MM.1S (cell line): ENCODE data around the gene LTBP4.

Experiments used
- DNase-seq: peaks from one replicate; pipeline ENCODE4 v3.0.0-alpha.2; 2015
- H2AFZ ChIP-seq: fragments of 300-600 bp; sonication (generic); 2 replicates; pipeline ENCODE4 v1.6.0; 2016; ENCODE audit warnings: antibody characterized with exemption, low read length
- H3F3A ChIP-seq: fragments of 300-600 bp; sonication (generic); 2 replicates; pipeline ENCODE4 v1.6.1; 2016; ENCODE audit warnings: mild to moderate bottlenecking, antibody characterized with exemption, low read length, moderate library complexity, mixed read lengths; ENCODE audit not compliant: insufficient read depth
- H3K27ac ChIP-seq: fragments of 300-600 bp; sonication (generic); 2 replicates; pipeline ENCODE4 v1.5.1; 2016; ENCODE audit warnings: mild to moderate bottlenecking, low read length
- H3K27me3 ChIP-seq: fragments of 300-600 bp; sonication (generic); replicated peaks from 2 replicates; pipeline ENCODE4 v1.6.0; 2016; ENCODE audit warnings: low read length; ENCODE audit not compliant: insufficient read depth
- H3K36me3 ChIP-seq: fragments of 300-600 bp; sonication (generic); replicated peaks from 2 replicates; pipeline ENCODE4 v1.6.1; 2016; ENCODE audit warnings: mild to moderate bottlenecking, low read length, mixed read lengths; ENCODE audit not compliant: insufficient read depth
- H3K4me1 ChIP-seq: fragments of 300-600 bp; sonication (generic); 2 replicates; pipeline ENCODE4 v1.6.1; 2016; ENCODE audit warnings: low read length, mixed read lengths
- H3K4me2 ChIP-seq: fragments of 300-600 bp; sonication (generic); 2 replicates; pipeline ENCODE4 v1.6.0; 2016; ENCODE audit warnings: low read depth, low read length
- H3K4me3 ChIP-seq: fragments of 300-600 bp; sonication (generic); 2 replicates; pipeline ENCODE4 v1.5.1; 2016; ENCODE audit warnings: low read length, mixed read lengths
- H3K79me2 ChIP-seq: fragments of 300-600 bp; sonication (generic); 2 replicates; pipeline ENCODE4 v1.6.1; 2016; ENCODE audit warnings: mixed run types, low read length, mixed read lengths
- H3K9ac ChIP-seq: fragments of 300-600 bp; sonication (generic); 2 replicates; pipeline ENCODE4 v1.6.1; 2016; ENCODE audit warnings: low read length, mixed read lengths
- H3K9me2 ChIP-seq: fragments of 300-600 bp; sonication (generic); replicated peaks from 2 replicates; pipeline ENCODE4 v1.6.1; 2016; ENCODE audit warnings: mild to moderate bottlenecking, low read length, mixed read lengths; ENCODE audit not compliant: insufficient read depth
- H3K9me3 ChIP-seq: fragments of 300-600 bp; sonication (generic); replicated peaks from 2 replicates; pipeline ENCODE4 v1.6.1; 2016; ENCODE audit warnings: mild to moderate bottlenecking, low read length, mixed read lengths; ENCODE audit not compliant: insufficient read depth
- H4K20me1 ChIP-seq: fragments of 300-600 bp; sonication (generic); 2 replicates; pipeline ENCODE4 v1.6.1; 2016; ENCODE audit warnings: mild to moderate bottlenecking, low read length, moderate library complexity, mixed read lengths; ENCODE audit not compliant: insufficient read depth
- CTCF ChIP-seq: fragments of 300-600 bp; sonication (generic); IDR thresholded peaks from 2 replicates; pipeline ENCODE4 v1.5.1; 2016; ENCODE audit warnings: antibody characterized with exemption, low read length, mixed read lengths
- EZH2 ChIP-seq: fragments of 300-600 bp; sonication (generic); optimal IDR thresholded peaks from 2 replicates; pipeline ENCODE3; 2017; ENCODE audit warnings: low read depth, mild to moderate bottlenecking, antibody characterized with exemption, low read length, mixed read lengths
- EZH2phosphoT487 ChIP-seq: fragments of 300-600 bp; sonication (generic); IDR thresholded peaks from 2 replicates; pipeline ENCODE4 v1.6.1; 2018; ENCODE audit warnings: antibody characterized with exemption, low read length

Gene LTBP4

GRCh38 chr19:40663695-40664692 is 62.8 kb downstream of the LTBP4 start:
- no peak overlapping the region for H3K27ac ChIP-seq
- H3K27me3 ChIP-seq = peaks cover 11% of the 10 kb centered on the region
- TF ChIP-seq EZH2 = no peak
- no peak for TF ChIP-seq CTCF
- no peak for TF ChIP-seq EZH2phosphoT487
- H3K36me3 ChIP-seq = no peaks in the 10 kb centered on the region
- no peaks in the 10 kb centered on the region for H3K4me1 ChIP-seq
- H3K9me3 ChIP-seq = no peaks in the 10 kb centered on the region
- no peaks in the 10 kb centered on the region for H3K9me2 ChIP-seq
- H3F3A ChIP-seq = no peaks in the 10 kb centered on the region
- no peak overlapping the region for H3K9ac ChIP-seq
- H2AFZ ChIP-seq = peak overlapping the region; percentile 88
- no peak for DNase-seq
- no peaks in the 10 kb centered on the region for H3K79me2 ChIP-seq
- H3K4me3 ChIP-seq = peak overlapping the region; percentile 71
- peak overlapping the region; percentile 93; the same call in 1 of the 2 replicates for H3K4me2 ChIP-seq
- H4K20me1 ChIP-seq = no peaks in the 10 kb centered on the region

DNA sequence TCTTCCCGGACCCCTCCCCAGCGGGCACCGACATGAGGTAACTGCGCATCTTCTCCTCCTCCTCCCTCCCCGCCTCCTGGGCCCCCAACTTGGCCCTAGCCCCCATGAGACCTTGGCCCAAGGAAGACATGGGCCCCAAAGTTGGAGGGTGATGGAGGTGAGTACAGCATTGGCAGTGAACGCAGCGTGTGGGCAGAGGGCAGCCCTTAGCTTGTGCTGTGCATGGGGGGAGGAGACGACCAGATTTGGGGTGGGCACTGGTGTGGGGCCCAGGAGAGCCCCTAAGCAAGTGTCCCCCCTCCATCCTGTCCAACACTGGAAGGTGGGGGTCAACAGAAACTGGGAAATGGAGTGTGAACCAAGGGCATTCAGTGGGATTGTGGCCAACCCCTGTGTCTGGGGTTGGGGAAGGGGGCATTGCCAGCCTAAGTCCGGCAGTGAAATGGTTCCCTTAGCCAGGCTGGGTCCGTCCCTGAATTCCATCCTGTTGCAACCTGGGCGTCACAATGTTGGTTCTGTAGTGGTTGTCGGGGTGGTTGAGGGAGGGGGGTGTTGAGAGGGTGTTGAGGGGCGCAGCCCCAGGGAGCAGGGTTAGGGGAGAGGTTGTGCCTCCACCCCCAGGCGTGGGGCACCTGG is 65.8 kb downstream of the LTBP4 start:
- Histone ChIP-seq H3K4me3 (no peak overlapping the region), H3K9me2 (no peaks in the 10 kb centered on the region), H3K9me3 (no peaks in the 10 kb centered on the region), H3K27me3 (peaks cover 5% of the 10 kb centered on the region; the same call in 1 of the 2 replicates), H3K9ac (no peak overlapping the region), H3K4me1 (no peaks in the 10 kb centered on the region), H3K27ac (no peak overlapping the region), H3F3A (no peaks in the 10 kb centered on the region), H3K36me3 (no peaks in the 10 kb centered on the region), H2AFZ (no peak overlapping the region), H3K79me2 (no peaks in the 10 kb centered on the region), H4K20me1 (no peaks in the 10 kb centered on the region), H3K4me2 (no peak overlapping the region)
- DNase-seq = no peak
- TF ChIP-seq EZH2 (no peak), EZH2phosphoT487 (no peak), CTCF (no peak)

GRCh38 chr19:40667602-40668001 is 66.4 kb downstream of the LTBP4 start:
- H3K36me3 ChIP-seq = no peaks in the 10 kb centered on the region
- no peak overlapping the region for H3K4me3 ChIP-seq
- no peaks in the 10 kb centered on the region for H3K79me2 ChIP-seq
- H3K27me3 ChIP-seq = peaks cover 5% of the 10 kb centered on the region; the same call in 1 of the 2 replicates
- H3K9me2 ChIP-seq = no peaks in the 10 kb centered on the region
- no peak overlapping the region for H3K4me2 ChIP-seq
- DNase-seq = no peak
- H3K9me3 ChIP-seq = no peaks in the 10 kb centered on the region
- H3K9ac ChIP-seq = no peak overlapping the region
- H4K20me1 ChIP-seq = no peaks in the 10 kb centered on the region
- no peak overlapping the region for H2AFZ ChIP-seq
- H3K27ac ChIP-seq = no peak overlapping the region
- TF ChIP-seq CTCF = no peak
- TF ChIP-seq EZH2phosphoT487 = no peak
- TF ChIP-seq EZH2 = no peak
- H3F3A ChIP-seq = no peaks in the 10 kb centered on the region
- H3K4me1 ChIP-seq = no peaks in the 10 kb centered on the region
